GM04503 (cell line): Measurements from ENCODE around the gene KRT17.

Experiments
- DNase-seq: peaks from one replicate; pipeline ENCODE4 v3.0.0-alpha.2; 2012; ENCODE audit warnings: low read depth

Gene KRT17

GRCh38 chr17:41571561-41572434 is 52.6 kb downstream of the KRT17 start, which contains the start of gene KRT9:
KRT9 (minus strand) TSS chr17:41572059; CDS start chr17:41571992, 67 bp downstream.
- DNase-seq = no peak
